UCSD-AML1 (cell line): ENCODE results near the gene ADAMTSL3.

Experiments
- DNase-seq: peaks from one replicate; lab custom pipeline; 2025; ENCODE audit not compliant: unreplicated experiment; lab: John Stamatoyannopoulos, UW

The ADAMTSL3 gene

GRCh38 chr15:83653639-83654378, at the start of gene ADAMTSL3:
ADAMTSL3 (plus strand) TSS chr15:83654123; CDS start chr15:83655762, 1,639 bp downstream.
- DNase-seq = no peak

- DNase-seq = no peak
These were observed 49.4 kb upstream of the ADAMTSL3 start for GRCh38 chr15:83604549-83604948.

GRCh38 chr15:83605111-83605945, 48.6 kb upstream of the ADAMTSL3 start:
- no peak for DNase-seq

GRCh38 chr15:83610132-83610531, 43.8 kb upstream of the ADAMTSL3 start:
- no peak for DNase-seq

- no peak for DNase-seq
These were observed 42.8 kb upstream of the ADAMTSL3 start for GRCh38 chr15:83610901-83611685.

- DNase-seq = no peak
These were observed 41.7 kb upstream of the ADAMTSL3 start for GRCh38 chr15:83612226-83612625.

- no peak for DNase-seq
These were observed 40.9 kb upstream of the ADAMTSL3 start for GRCh38 chr15:83612898-83613635.

- no peak for DNase-seq
These were observed 40.2 kb upstream of the ADAMTSL3 start for GRCh38 chr15:83613714-83614113.

GRCh38 chr15:83616840-83617239, 37.1 kb upstream of the ADAMTSL3 start:
- no peak for DNase-seq

GRCh38 chr15:83626171-83626802, 27.6 kb upstream of the ADAMTSL3 start:
- no peak for DNase-seq

GRCh38 chr15:83631534-83631933, 22.4 kb upstream of the ADAMTSL3 start:
- no peak for DNase-seq

GRCh38 chr15:83643201-83643600, 10.7 kb upstream of the ADAMTSL3 start:
- DNase-seq = no peak

- no peak for DNase-seq
These were observed 9.5 kb upstream of the ADAMTSL3 start for GRCh38 chr15:83644439-83644838.

- no peak for DNase-seq
These were observed 3.1 kb upstream of the ADAMTSL3 start for GRCh38 chr15:83650831-83651230.

GRCh38 chr15:83651541-83651940, 2.4 kb upstream of the ADAMTSL3 start:
- DNase-seq = no peak

- no peak for DNase-seq
These were observed 1.2 kb upstream of the ADAMTSL3 start for GRCh38 chr15:83652626-83653204.

GRCh38 chr15:83653288-83653638, 660 bp upstream of the ADAMTSL3 start:
- no peak for DNase-seq

GRCh38 chr15:83654379-83655236, 685 bp downstream of the ADAMTSL3 start:
- no peak for DNase-seq

GRCh38 chr15:83655237-83655616, 1.3 kb downstream of the ADAMTSL3 start:
- DNase-seq = no peak
